Immature natural killer cell (primary cell): Measurements from ENCODE around the gene DIAPH2. TPM values are rescaled to one million over a fixed set of nuclear protein-coding genes. Genes with fewer than 3 reads are reported as not detected.
"Not testable (repeated sequence)": the region's sequence is repeated elsewhere in the genome, so short reads cannot be mapped to it uniquely, and the experiment has no call there.

Experiments
- DNase-seq, 3 donors: peaks; one replicate each; pipeline ENCODE4 v3.0.0; 2022; ENCODE audit warnings: mixed read lengths in 1 of 3
- H3K27ac Mint-ChIP-seq, 6 donors: one replicate each; pipeline ENCODE4 v1.8.0; 2020; ENCODE audit warnings: mixed read lengths in 6 of 6, mild to moderate bottlenecking in 5 of 6, inconsistent platforms in 4 of 6, moderate library complexity in 3 of 6
- H3K27me3 Mint-ChIP-seq, 3 donors: one replicate each; pipeline ENCODE4 v1.8.0; 2020 to 2021; ENCODE audit warnings: low read depth in 3 of 3, mild to moderate bottlenecking in 3 of 3, mixed read lengths in 3 of 3, moderate library complexity in 3 of 3, inconsistent platforms in 1 of 3
- H3K36me3 Mint-ChIP-seq, 3 donors: one replicate each; pipeline ENCODE4 v1.8.0; 2020; ENCODE audit warnings: mixed read lengths in 3 of 3, inconsistent platforms in 2 of 3, mild to moderate bottlenecking in 2 of 3
- H3K4me1 Mint-ChIP-seq, 2 donors: one replicate each; pipeline ENCODE4 v1.8.0; 2020; ENCODE audit warnings: inconsistent platforms in 2 of 2, mild to moderate bottlenecking in 2 of 2, mixed read lengths in 2 of 2, moderate library complexity in 1 of 2
- H3K4me3 Mint-ChIP-seq, 5 donors: one replicate each; pipeline ENCODE4 v1.8.0; 2020; ENCODE audit warnings: mild to moderate bottlenecking in 5 of 5, mixed read lengths in 5 of 5, inconsistent platforms in 3 of 5, moderate library complexity in 3 of 5
- H3K9me3 Mint-ChIP-seq, 6 donors: one replicate each; pipeline ENCODE4 v1.8.0; 2020; ENCODE audit warnings: mild to moderate bottlenecking in 6 of 6, mixed read lengths in 6 of 6, inconsistent platforms in 4 of 6, moderate library complexity in 3 of 6
- polyA plus RNA-seq, 3 donors: library from polyadenylated mRNA; unstranded; fragments of 300-500 nt; fragmentation: Illumina TruSeq; gene quantifications; one replicate each; pipeline ENCODE4 v1.2.3, GENCODE V29; 2021

The DIAPH2 gene
- polyA plus RNA-seq, 3 donors from 2014 or later: 5.5 to 10.9 (median 9.6) TPM

- Mint-ChIP-seq H3K4me1 (no peaks in the 10 kb centered on the region), H3K27ac (no peak overlapping the region), H3K4me3 (no peak overlapping the region), H3K9me3 (no peaks in the 10 kb centered on the region), H3K36me3 (no peaks in the 10 kb centered on the region), H3K27me3 (peaks cover 0 to 2% (median 0%) of the 10 kb centered on the region in 3 donors)
- DNase-seq: no peak
These were observed 107.4 kb downstream of the DIAPH2 start for GRCh38 chrX:96792047-96792446.

DNA sequence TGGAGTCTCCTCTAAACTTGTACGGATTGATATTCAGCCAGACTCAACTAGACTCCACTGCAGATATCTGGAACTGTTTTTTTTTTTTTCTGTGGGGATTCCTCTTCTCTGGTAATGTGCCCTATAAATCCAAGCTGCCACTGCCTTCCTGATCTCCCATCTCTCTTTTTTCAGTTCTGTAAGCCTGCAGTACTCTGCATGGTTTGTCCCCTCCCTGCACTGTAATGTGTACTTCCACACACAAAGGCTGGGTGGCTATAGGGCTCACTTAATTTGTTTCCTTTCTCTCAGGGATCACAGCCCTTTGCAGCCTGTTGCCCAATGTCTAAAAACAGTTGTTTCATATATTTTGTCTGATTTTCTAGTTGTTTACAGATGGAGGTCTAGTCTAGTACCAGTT is 114.3 kb downstream of the DIAPH2 start:
- Mint-ChIP-seq H3K9me3 (no peaks in the 10 kb centered on the region), H3K36me3 (no peaks in the 10 kb centered on the region), H3K4me3 (no peak overlapping the region), H3K27me3 (peaks cover 0 to 2% (median 0%) of the 10 kb centered on the region in 3 donors), H3K27ac (peak overlapping the region in 1 of 6 donors; percentile 26), H3K4me1 (no peaks in the 10 kb centered on the region)
- DNase-seq: no peak

DNA sequence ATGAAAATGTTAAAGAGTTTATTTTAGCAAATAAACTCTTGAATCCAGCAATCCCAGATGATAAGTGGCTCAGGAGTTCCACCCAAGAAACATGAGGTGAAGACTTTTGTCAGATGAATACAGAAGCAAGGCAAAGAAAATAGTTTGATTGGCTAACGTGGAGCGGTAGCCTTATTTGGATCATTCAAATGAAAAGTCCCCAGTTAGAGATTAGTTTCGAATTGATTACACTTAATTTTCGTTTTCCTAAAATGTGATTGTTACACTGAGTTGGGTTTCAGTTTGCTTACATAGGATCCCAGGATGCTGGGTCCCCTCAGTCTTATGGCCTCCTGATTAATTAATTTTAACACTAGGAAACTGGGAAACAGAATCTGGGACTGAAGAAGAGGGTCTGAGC is 122.7 kb downstream of the DIAPH2 start:
- no peak for DNase-seq
- H3K4me1 Mint-ChIP-seq: peaks cover 0 to 2% of the 10 kb centered on the region in 2 donors
- H3K9me3 Mint-ChIP-seq: peaks cover 0 to 3% (median 0%) of the 10 kb centered on the region in 6 donors
- H3K36me3 Mint-ChIP-seq: no peaks in the 10 kb centered on the region
- H3K4me3 Mint-ChIP-seq: no peak overlapping the region
- H3K27ac Mint-ChIP-seq: no peak overlapping the region
- peaks cover 0 to 7% (median 0%) of the 10 kb centered on the region in 3 donors for H3K27me3 Mint-ChIP-seq

DNA sequence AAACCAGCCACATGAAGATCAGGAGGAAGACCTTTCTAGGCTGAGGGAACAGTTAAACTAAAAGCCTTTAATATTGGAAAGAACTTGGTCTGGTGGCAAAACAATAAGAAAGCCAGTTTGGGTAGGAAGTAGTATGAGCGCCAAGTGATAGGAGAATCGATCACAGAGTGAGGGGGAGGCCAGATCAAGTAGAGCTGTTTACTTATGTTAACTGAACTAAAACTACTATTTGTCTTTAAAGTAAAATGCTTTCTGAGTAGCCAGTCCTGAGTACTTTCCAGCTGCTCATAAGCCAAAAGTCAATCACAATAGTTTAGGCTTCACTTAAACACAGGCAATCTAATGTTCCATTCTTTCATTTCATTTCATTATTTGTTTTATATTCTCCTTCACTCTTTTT is 136.3 kb downstream of the DIAPH2 start:
- Mint-ChIP-seq H3K36me3 (peaks cover 0 to 3% (median 0%) of the 10 kb centered on the region in 3 donors), H3K4me3 (no peak overlapping the region), H3K9me3 (no peaks in the 10 kb centered on the region), H3K4me1 (no peaks in the 10 kb centered on the region), H3K27ac (no peak overlapping the region), H3K27me3 (peaks cover 0 to 3% (median 0%) of the 10 kb centered on the region in 3 donors)
- DNase-seq: no peak

- H3K27ac Mint-ChIP-seq: no peak overlapping the region
- H3K9me3 Mint-ChIP-seq: no peaks in the 10 kb centered on the region
These were observed 139.5 kb downstream of the DIAPH2 start for GRCh38 chrX:96824166-96824565.

GRCh38 chrX:96833333-96833732 is 148.7 kb downstream of the DIAPH2 start:
- no peak overlapping the region for H3K4me3 Mint-ChIP-seq
- H3K9me3 Mint-ChIP-seq: no peaks in the 10 kb centered on the region
- no peaks in the 10 kb centered on the region for H3K36me3 Mint-ChIP-seq
- no peak for DNase-seq
- H3K27me3 Mint-ChIP-seq: no peaks in the 10 kb centered on the region
- no peak overlapping the region for H3K27ac Mint-ChIP-seq
- H3K4me1 Mint-ChIP-seq: no peaks in the 10 kb centered on the region

More at GRCh38 chrX:96824166-96824565, 139.5 kb downstream of the DIAPH2 start:
- Mint-ChIP-seq H3K4me1 (no peaks in the 10 kb centered on the region), H3K4me3 (no peak overlapping the region), H3K36me3 (no peaks in the 10 kb centered on the region), H3K27me3 (peaks cover 0 to 2% (median 0%) of the 10 kb centered on the region in 3 donors)
- no peak for DNase-seq

DNA sequence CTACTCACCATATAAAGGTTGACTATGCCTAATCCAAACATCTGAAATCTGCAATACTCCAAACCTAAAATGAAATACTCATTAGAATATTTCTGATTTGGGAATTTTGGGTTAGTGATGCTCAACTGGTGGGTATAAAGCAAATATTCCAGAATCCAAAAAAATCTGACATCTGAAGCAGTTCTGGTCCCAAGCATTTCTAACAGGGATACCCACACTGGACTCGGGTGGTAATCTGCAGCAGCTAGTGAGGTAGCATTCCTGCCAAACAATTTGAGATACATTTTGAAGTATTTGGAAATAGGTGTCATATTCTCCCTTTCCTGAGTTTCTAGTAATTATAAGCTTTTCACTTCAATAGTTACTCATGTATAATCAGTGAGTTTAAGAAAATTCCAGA is 149.5 kb downstream of the DIAPH2 start:
- Mint-ChIP-seq H3K4me1 (no peaks in the 10 kb centered on the region), H3K4me3 (no peak overlapping the region), H3K36me3 (no peaks in the 10 kb centered on the region), H3K9me3 (no peaks in the 10 kb centered on the region), H3K27ac (no peak overlapping the region), H3K27me3 (no peaks in the 10 kb centered on the region)
- DNase-seq: no peak

DNA sequence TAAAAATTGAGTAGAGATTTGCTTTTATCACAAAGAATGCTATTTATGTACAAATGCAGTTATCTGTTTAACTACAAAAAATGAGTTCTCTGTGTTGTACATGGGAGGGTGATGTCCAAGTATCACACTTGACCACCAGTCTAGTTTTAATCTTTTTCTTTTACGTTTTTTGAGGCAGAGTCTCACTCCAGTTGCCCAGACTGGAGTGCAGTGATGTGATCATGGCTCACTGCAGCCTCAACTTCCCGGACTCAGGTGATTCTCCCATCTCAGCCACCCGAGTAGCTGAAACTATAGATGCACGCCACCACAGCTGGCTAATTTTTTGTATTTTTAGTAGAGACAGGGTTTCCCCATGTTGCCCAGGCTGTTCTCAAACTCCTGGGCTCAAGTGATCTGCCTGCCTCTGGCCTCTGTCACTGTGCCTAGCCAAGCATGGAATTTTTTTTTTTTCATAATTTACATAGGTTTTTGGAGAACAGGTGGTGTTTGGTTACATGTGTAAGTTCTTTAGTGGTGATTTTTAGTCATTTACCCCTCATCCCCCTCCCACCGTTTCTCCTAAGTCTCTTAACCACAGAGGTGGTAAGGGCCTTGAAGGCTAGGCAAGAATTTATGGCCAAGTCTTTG is 151.1 kb downstream of the DIAPH2 start:
- no peaks in the 10 kb centered on the region for H3K9me3 Mint-ChIP-seq
- H3K27me3 Mint-ChIP-seq: no peaks in the 10 kb centered on the region
- no peak overlapping the region for H3K4me3 Mint-ChIP-seq
- H3K4me1 Mint-ChIP-seq: no peaks in the 10 kb centered on the region
- no peak overlapping the region for H3K27ac Mint-ChIP-seq
- no peaks in the 10 kb centered on the region for H3K36me3 Mint-ChIP-seq
- DNase-seq: no peak

GRCh38 chrX:96837808-96838207 is 153.2 kb downstream of the DIAPH2 start:
- H3K36me3 Mint-ChIP-seq: no peaks in the 10 kb centered on the region
- no peak overlapping the region for H3K4me3 Mint-ChIP-seq
- no peaks in the 10 kb centered on the region for H3K9me3 Mint-ChIP-seq
- no peak overlapping the region for H3K27ac Mint-ChIP-seq
- no peak for DNase-seq
- no peaks in the 10 kb centered on the region for H3K27me3 Mint-ChIP-seq
- H3K4me1 Mint-ChIP-seq: no peaks in the 10 kb centered on the region

DNA sequence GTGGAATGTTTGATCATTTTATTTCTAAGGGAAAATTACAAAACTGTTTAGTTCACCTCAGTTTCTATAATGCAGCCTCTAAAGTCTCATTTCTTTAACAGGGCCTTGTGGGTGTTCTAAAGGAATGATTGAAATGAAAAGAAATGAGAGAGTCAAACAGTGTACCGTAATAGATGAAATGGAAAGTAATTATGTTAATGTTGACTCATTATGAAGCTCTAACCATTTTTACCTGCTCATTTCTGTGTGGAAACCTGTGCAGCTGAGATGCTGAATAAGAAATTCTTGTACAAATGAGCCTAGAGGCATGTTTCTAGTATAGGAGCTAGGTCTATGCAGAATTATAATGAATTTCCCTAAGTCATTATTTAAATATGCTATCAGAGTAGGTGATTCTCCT is 153.9 kb downstream of the DIAPH2 start:
- Mint-ChIP-seq H3K4me1 (no peaks in the 10 kb centered on the region), H3K36me3 (no peaks in the 10 kb centered on the region), H3K27me3 (no peaks in the 10 kb centered on the region), H3K27ac (no peak overlapping the region), H3K9me3 (no peaks in the 10 kb centered on the region), H3K4me3 (no peak overlapping the region)
- no peak for DNase-seq

GRCh38 chrX:96841325-96841724 is 156.7 kb downstream of the DIAPH2 start:
- no peak for DNase-seq
- H3K9me3 Mint-ChIP-seq: no peaks in the 10 kb centered on the region
- no peaks in the 10 kb centered on the region for H3K36me3 Mint-ChIP-seq
- H3K4me3 Mint-ChIP-seq: no peak overlapping the region
- H3K4me1 Mint-ChIP-seq: no peaks in the 10 kb centered on the region
- H3K27ac Mint-ChIP-seq: no peak overlapping the region
- H3K27me3 Mint-ChIP-seq: no peaks in the 10 kb centered on the region

GRCh38 chrX:96841866-96842265 is 157.2 kb downstream of the DIAPH2 start:
- DNase-seq, H3K9me3 Mint-ChIP-seq, H3K4me1 Mint-ChIP-seq, H3K4me3 Mint-ChIP-seq, H3K27ac Mint-ChIP-seq, H3K36me3 Mint-ChIP-seq, H3K27me3 Mint-ChIP-seq: not testable (repeated sequence)

DNA sequence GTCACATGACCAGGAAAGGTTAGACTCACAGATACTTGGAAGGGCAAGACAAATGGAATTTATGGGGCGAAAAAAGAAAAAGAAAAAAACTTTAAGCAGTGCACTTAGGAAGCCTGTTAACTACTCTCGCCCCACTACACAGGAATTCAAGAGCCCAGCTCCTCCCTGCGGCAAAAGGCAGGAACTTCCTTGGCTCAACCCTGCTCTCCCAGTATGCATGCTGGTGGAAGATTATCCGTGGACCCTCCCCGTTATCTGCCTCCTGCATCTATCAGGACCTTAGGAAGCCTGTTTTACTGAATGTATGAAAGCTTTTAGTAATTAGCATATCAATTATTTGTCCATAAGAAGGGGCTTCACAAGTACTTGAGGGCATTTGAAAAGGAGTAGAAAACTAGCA is 158.9 kb downstream of the DIAPH2 start:
- Mint-ChIP-seq H3K9me3 (no peaks in the 10 kb centered on the region), H3K27ac (no peak overlapping the region), H3K36me3 (no peaks in the 10 kb centered on the region), H3K4me1 (no peaks in the 10 kb centered on the region), H3K4me3 (no peak overlapping the region), H3K27me3 (peaks cover 0 to 2% (median 0%) of the 10 kb centered on the region in 3 donors)
- no peak for DNase-seq

GRCh38 chrX:96846841-96847240 is 162.2 kb downstream of the DIAPH2 start:
- Mint-ChIP-seq H3K36me3 (no peaks in the 10 kb centered on the region), H3K4me1 (no peaks in the 10 kb centered on the region), H3K9me3 (no peaks in the 10 kb centered on the region), H3K27me3 (peaks cover 0 to 2% (median 0%) of the 10 kb centered on the region in 3 donors), H3K27ac (no peak overlapping the region), H3K4me3 (no peak overlapping the region)
- no peak for DNase-seq

GRCh38 chrX:96859422-96859821 is 174.8 kb downstream of the DIAPH2 start:
- not testable (repeated sequence) for H3K36me3 Mint-ChIP-seq, H3K27ac Mint-ChIP-seq, H3K4me3 Mint-ChIP-seq, DNase-seq, H3K9me3 Mint-ChIP-seq, H3K27me3 Mint-ChIP-seq, H3K4me1 Mint-ChIP-seq
